Stimulated activated CD4-positive, alpha-beta T cell treated with anti-CD3 and anti-CD28 coated beads, TNF-alpha, amount 100 ng/mL, for 24 hours (primary cell): ENCODE results near the gene NFYA.

Experiments
- DNase-seq, 3 experiments: peaks; one replicate each; pipeline ENCODE4 v3.0.0-alpha.2; 2020; ENCODE audit warnings: low read depth in 3 of 3

The NFYA gene

GRCh38 chr6:41072836-41073202, at the start of gene NFYA:
NFYA (plus strand) TSS chr6:41072974; CDS start chr6:41079090, 6,116 bp downstream.
- DNase-seq, result peak in 1 of 3 experiments; percentile 100

- DNase-seq, result no peak
Measured at GRCh38 chr6:41023114-41023513, 49.7 kb upstream of the NFYA start.

- DNase-seq, result no peak
Measured at GRCh38 chr6:41025966-41026530, 46.7 kb upstream of the NFYA start.

GRCh38 chr6:41027241-41027640, 45.5 kb upstream of the NFYA start:
- no peak for DNase-seq

- DNase-seq, result peak; percentile 50 to 72 (median 60)
Measured at GRCh38 chr6:41027799-41028560, 44.8 kb upstream of the NFYA start.

GRCh38 chr6:41028561-41029412, 44.0 kb upstream of the NFYA start:
- DNase-seq, result no peak

GRCh38 chr6:41032830-41033229, 39.9 kb upstream of the NFYA start:
- DNase-seq, result no peak

- DNase-seq, result no peak
Measured at GRCh38 chr6:41033776-41034175, 39.0 kb upstream of the NFYA start.

- no peak for DNase-seq
Measured at GRCh38 chr6:41036186-41036585, 36.6 kb upstream of the NFYA start.

GRCh38 chr6:41036601-41037000, 36.2 kb upstream of the NFYA start:
- DNase-seq, result no peak

GRCh38 chr6:41037107-41037900, 35.5 kb upstream of the NFYA start:
- DNase-seq, result no peak

GRCh38 chr6:41038205-41038604, 34.6 kb upstream of the NFYA start:
- no peak for DNase-seq

GRCh38 chr6:41039060-41039998, 33.4 kb upstream of the NFYA start, which contains the start of gene UNC5CL:
UNC5CL (minus strand) TSS chr6:41039221; CDS start chr6:41035074, 4,147 bp downstream.
- peak; percentile 26 to 44 (median 26) for DNase-seq

- DNase-seq, result no peak
Measured at GRCh38 chr6:41040101-41040939, 32.5 kb upstream of the NFYA start.

- no peak for DNase-seq
Measured at GRCh38 chr6:41040940-41041536, 31.7 kb upstream of the NFYA start.

- DNase-seq, result no peak
Measured at GRCh38 chr6:41042226-41043055, 30.3 kb upstream of the NFYA start, which contains the start of gene TSPO2. TSPO2 (plus strand) TSS chr6:41042467; CDS start chr6:41042986, 519 bp downstream.

- no peak for DNase-seq
Measured at GRCh38 chr6:41043151-41043550, 29.6 kb upstream of the NFYA start.

GRCh38 chr6:41045664-41046063, 27.1 kb upstream of the NFYA start:
- no peak for DNase-seq
